ENCODE measurements around the gene RFX1. TPM values are rescaled to one million over a fixed set of nuclear protein-coding genes. Genes with fewer than 3 reads are reported as not detected.
A peak's percentile ranks its signal among the peaks of the same experiment; 100 is the strongest.

RFX1 gene
- total and polyA plus RNA-seq, 9 of the 15 experiments (the other 6 are each of a cell fraction or from before 2014, with no cell fraction given): 0.14 to 19.3 (median 1.2) TPM

DNA sequence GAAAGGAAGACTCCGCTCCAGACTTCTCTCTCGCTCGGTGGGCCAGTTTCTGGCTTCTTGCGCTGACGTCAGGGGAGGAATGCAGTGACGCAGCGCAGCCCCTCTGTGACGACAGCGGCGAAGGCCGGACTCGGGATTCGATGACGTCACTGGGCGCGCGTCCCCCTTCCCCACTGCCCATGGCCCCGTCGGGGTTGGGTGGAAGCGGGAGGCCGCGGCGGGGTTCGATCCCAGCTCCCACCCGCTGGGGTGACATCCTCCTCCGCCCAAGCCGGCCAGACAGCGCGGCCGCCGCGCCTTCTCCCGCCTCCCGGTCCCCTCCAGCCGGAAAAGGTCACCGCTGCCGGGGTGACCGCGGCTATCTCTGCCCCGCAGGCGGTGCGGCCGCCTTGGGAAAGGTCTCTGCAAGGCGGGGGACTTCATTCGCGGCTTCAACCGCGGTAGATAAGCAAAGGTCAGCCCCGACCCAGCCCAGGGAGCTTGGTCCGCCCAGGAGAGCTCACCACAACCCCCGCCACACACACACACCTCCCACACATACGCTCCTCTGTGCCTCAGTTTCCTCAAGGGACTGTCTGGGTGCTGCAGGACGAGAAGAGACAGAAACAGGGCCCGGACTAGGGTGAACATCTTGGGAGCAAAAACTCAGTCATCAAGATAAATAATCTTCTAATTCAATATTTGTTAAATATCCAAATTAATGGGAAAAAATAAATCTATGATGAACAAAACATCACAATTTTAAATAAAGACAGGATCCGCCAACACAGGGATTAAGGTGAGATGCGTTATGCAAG, 844 bp upstream of the RFX1 start (continued):
- TF ChIP-seq ZEB2 (IDR thresholded peaks at IDR 0.05) (peak; percentile 88), PCBP1 (IDR thresholded peaks at IDR 0.05; ENCODE audit: low read depth, low read length, poor library complexity, severe bottlenecking) (peak; percentile 96), SMARCC2 (IDR thresholded peaks at IDR 0.05; ENCODE audit: low read depth) (peak; percentile 99), NCOA1 (IDR thresholded peaks at IDR 0.05; ENCODE audit: low read depth) (peak; percentile 99), EGR1 (conservative IDR thresholded peaks at IDR 0.05) (peak; percentile 98), ZC3H4 (CRISPR knock-in tag; IDR thresholded peaks at IDR 0.05; ENCODE audit: borderline replicate concordance) (no peak), ATF7 (IDR thresholded peaks at IDR 0.05) (peak; percentile 100), CBFA2T3 (IDR thresholded peaks at IDR 0.05) (peak; percentile 99), ATF1 (CRISPR knock-in tag; IDR thresholded peaks at IDR 0.05) (peak; percentile 92), ATF1 (tag; IDR thresholded peaks at IDR 0.05) (peak; percentile 100), TCF7L2 (IDR thresholded peaks at IDR 0.05; ENCODE audit: low read depth, low read length) (no peak), POLR3G (IDR thresholded peaks at IDR 0.05; ENCODE audit: extremely low read depth, insufficient read length, insufficient replicate concordance) (no peak), KAT2B (IDR thresholded peaks at IDR 0.05; ENCODE audit: low read depth, low read length) (no peak), ZNF24 (IDR thresholded peaks at IDR 0.05) (peak; percentile 71), HMG20B (CRISPR knock-in tag; IDR thresholded peaks at IDR 0.05) (no peak), ZNF766 (CRISPR knock-in tag; conservative IDR thresholded peaks at IDR 0.05) (peak; percentile 90), NFE2L1 (tag; IDR thresholded peaks at IDR 0.05; ENCODE audit: borderline replicate concordance, low read depth) (no peak), SRSF1 (IDR thresholded peaks at IDR 0.05; ENCODE audit: low read depth, low read length) (no peak), ZNF785 (CRISPR knock-in tag; IDR thresholded peaks at IDR 0.05) (no peak), JUNB (CRISPR knock-in tag; conservative IDR thresholded peaks at IDR 0.05) (peak; percentile 97), SOX6 (IDR thresholded peaks at IDR 0.05) (peak; percentile 97)
- TF ChIP-seq, protein P1, sequence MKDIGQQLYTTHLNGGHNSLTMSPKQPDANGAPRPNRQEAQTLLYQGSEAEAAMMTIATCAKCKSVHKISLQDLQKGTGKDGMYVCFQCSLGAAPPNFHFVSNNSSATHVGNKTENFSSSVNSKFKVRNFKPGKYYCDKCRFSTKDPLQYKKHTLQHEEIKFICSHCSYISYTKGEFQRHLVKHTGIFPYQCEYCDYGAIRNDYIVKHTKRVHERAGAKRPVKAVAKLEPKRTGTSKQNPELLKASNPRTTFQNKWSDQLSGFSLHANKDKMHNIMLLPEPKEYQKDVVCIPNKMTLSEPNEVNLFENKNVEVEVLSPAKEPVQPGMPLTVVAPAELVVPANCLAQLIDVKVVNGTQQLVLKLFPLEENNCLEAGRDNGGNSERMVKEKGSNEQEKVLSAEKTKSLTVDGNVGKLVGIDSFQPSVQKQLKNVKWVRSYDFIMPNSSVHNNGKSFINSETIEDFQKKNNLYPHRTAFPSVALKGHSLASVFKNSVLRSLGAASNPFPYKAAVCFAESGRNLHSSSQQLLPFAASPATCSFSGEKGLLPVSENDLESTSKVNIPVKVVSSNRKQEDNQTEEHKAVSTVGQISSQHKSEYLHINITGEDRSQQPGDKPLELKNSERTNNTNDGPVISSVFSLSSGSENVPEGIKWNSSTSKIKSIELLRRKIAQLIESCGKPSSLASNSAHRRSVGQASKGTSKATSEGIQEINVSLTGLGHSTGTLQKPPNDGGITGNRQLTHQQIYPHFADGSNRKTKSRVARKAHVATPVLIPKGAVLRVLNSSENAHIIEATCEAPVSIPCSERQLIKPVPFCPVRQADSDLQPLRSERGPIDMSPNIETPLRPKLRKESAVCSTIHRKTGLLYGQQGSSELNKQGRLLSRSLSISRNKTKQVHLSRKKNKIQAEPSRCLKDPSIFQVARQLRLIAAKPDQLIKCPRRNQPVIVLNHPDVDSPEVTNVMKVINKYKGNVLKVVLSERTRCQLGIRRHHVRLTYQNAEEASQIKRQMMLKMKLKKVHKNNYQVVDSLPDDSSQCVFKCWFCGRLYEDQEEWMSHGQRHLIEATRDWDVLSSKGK (CRISPR knock-in tag; IDR thresholded peaks at IDR 0.05): no peak
- TF ChIP-seq, protein P2, sequence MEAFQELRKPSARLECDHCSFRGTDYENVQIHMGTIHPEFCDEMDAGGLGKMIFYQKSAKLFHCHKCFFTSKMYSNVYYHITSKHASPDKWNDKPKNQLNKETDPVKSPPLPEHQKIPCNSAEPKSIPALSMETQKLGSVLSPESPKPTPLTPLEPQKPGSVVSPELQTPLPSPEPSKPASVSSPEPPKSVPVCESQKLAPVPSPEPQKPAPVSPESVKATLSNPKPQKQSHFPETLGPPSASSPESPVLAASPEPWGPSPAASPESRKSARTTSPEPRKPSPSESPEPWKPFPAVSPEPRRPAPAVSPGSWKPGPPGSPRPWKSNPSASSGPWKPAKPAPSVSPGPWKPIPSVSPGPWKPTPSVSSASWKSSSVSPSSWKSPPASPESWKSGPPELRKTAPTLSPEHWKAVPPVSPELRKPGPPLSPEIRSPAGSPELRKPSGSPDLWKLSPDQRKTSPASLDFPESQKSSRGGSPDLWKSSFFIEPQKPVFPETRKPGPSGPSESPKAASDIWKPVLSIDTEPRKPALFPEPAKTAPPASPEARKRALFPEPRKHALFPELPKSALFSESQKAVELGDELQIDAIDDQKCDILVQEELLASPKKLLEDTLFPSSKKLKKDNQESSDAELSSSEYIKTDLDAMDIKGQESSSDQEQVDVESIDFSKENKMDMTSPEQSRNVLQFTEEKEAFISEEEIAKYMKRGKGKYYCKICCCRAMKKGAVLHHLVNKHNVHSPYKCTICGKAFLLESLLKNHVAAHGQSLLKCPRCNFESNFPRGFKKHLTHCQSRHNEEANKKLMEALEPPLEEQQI (IDR thresholded peaks at IDR 0.05): no peak; the same call in 1 of the 2 replicates
- TF ChIP-seq, protein P3, sequence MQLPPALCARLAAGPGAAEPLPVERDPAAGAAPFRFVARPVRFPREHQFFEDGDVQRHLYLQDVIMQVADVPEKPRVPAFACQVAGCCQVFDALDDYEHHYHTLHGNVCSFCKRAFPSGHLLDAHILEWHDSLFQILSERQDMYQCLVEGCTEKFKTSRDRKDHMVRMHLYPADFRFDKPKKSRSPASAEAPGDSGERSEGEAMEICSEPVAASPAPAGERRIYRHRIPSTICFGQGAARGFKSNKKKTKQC (CRISPR knock-in tag; IDR thresholded peaks at IDR 0.05): peak; percentile 64; the same call in 1 of the 2 replicates
